Body of pancreas (tissue), 4 donors: Measurements from ENCODE around the gene WDR55. TPM values are rescaled to one million over a fixed set of nuclear protein-coding genes. Genes with fewer than 3 reads are reported as not detected.
"Not testable (repeated sequence)": the region's sequence is repeated elsewhere in the genome, so short reads cannot be mapped to it uniquely, and the experiment has no call there.

Experiments used
- ATAC-seq: fragments of 150-250 bp; one replicate; pipeline ENCODE4 v1.9.1; 2016
- DNase-seq, 4 donors: peaks; one replicate each; pipeline ENCODE4 v3.0.0-alpha.2; 2019
- H3K27ac ChIP-seq, 4 donors: fragments of 200-600 bp; sonication (generic); 1 replicate in 3 of 4; 2 replicates in 1 of 4; pipeline versions ENCODE4 v1.5.1 to v1.6.1; 2016 to 2019; ENCODE audit warnings: mild to moderate bottlenecking in 1 of 4, mixed read lengths in 1 of 4, moderate library complexity in 1 of 4
- H3K27me3 ChIP-seq, 2 donors: fragments of 200-600 bp; sonication (generic); one replicate each; pipeline ENCODE4 v1.6.0; 2016; ENCODE audit warnings: mild to moderate bottlenecking in 1 of 2
- H3K36me3 ChIP-seq, 2 donors: fragments of 200-600 bp; sonication (generic); replicated peaks in 1 of 2; 2 replicates each; pipeline ENCODE4 v1.5.1; 2016; ENCODE audit warnings: low read depth in 2 of 2; ENCODE audit not compliant: insufficient read depth in 1 of 2
- H3K4me1 ChIP-seq: fragments of 200-600 bp; sonication (generic); one replicate; pipeline ENCODE4 v1.6.0; 2016
- H3K4me3 ChIP-seq, 2 donors: fragments of 200-600 bp; sonication (generic); 1 replicate in 1 of 2; 2 replicates in 1 of 2; pipeline ENCODE4 v1.5.1; 2016 to 2019
- H3K9me3 ChIP-seq, 3 donors: fragments of 200-600 bp; sonication (generic); 1 replicate in 2 of 3; 2 replicates in 1 of 3; pipeline ENCODE4 v1.5.1; 2016
- CTCF ChIP-seq, 7 experiments: fragments of 450-650 bp in 4 of 7; fragments of 200-600 bp in 3 of 7; sonication (generic) in 3 of 7; IDR thresholded peaks; one replicate each; pipeline ENCODE4 v1.5.1; 2016 to 2019; ENCODE audit warnings: antibody characterized with exemption in 7 of 7
- POLR2A ChIP-seq, 3 donors: fragments of 450-650 bp; IDR thresholded peaks; one replicate each; pipeline ENCODE4 v1.6.1; 2016; ENCODE audit warnings: antibody characterized with exemption in 3 of 3, mild to moderate bottlenecking in 2 of 3
- WGBS, 2 donors: methylation state at CpG; one replicate each; pipeline ENCODE4 v1.1.5; 2017; 5-methylcytosine and 5-hydroxymethylcytosine counted together
- intact Hi-C: fragments of 100-400 bp; cut with DNase I; formaldehyde crosslinking; loops from one replicate; pipeline ENCODE4 v1.15.1; 2023
- total RNA-seq, 2 donors: library from RNA; depleted of rRNA; stranded (reverse); fragments of >200 nt; gene quantifications; one replicate each; pipeline ENCODE4 v1.1.0, GENCODE V29; 2016

Gene WDR55
- total RNA-seq, 2 donors from 2014 or later: 14.5 to 16.1 TPM

GRCh38 chr5:140641716-140642115, 23.0 kb upstream of the WDR55 start:
- intact Hi-C loops: loop anchor here (10.0 kb wide), 1 partner anchor 77 kb away; the partner anchor contains the start of genes APBB3 and SLC35A4
- ATAC-seq: no peak
- H3K4me3 ChIP-seq: no peak overlapping the region
- no peak overlapping the region for H3K27ac ChIP-seq
- H3K36me3 ChIP-seq: peaks cover 0 to 7% of the 10 kb centered on the region in 2 donors
- no peaks in the 10 kb centered on the region for H3K27me3 ChIP-seq
- WGBS, 2 donors: 79 to 81% methylated on average over 8 of the region's 8 CpGs
- H3K9me3 ChIP-seq: no peaks in the 10 kb centered on the region
- H3K4me1 ChIP-seq: peaks cover 37% of the 10 kb centered on the region
- DNase-seq: no peak
- TF ChIP-seq CTCF (IDR thresholded peaks at IDR 0.05) (no peak), POLR2A (IDR thresholded peaks at IDR 0.05) (no peak)

GRCh38 chr5:140642718-140643117, 22.0 kb upstream of the WDR55 start:
- H3K4me1 ChIP-seq: peaks cover 38% of the 10 kb centered on the region
- peaks cover 0 to 7% of the 10 kb centered on the region in 2 donors for H3K36me3 ChIP-seq
- DNase-seq: no peak
- no peaks in the 10 kb centered on the region for H3K9me3 ChIP-seq
- intact Hi-C loops: loop anchor here (10.0 kb wide), 1 partner anchor 78 kb away; the partner anchor contains the start of genes APBB3 and SLC35A4
- H3K27ac ChIP-seq: no peak overlapping the region
- no peaks in the 10 kb centered on the region for H3K27me3 ChIP-seq
- ATAC-seq: no peak
- H3K4me3 ChIP-seq: no peak overlapping the region
- WGBS, 2 donors: 59 to 67% methylated on average over 3 of the region's 3 CpGs
- TF ChIP-seq POLR2A (IDR thresholded peaks at IDR 0.05) (no peak), CTCF (IDR thresholded peaks at IDR 0.05) (no peak)

- no peak for TF ChIP-seq POLR2A (IDR thresholded peaks at IDR 0.05)
- no peak for TF ChIP-seq CTCF (IDR thresholded peaks at IDR 0.05)
- Histone ChIP-seq H3K27ac (peak overlapping the region; percentile 47 to 85 (median 70)), H3K4me3 (peak overlapping the region; percentile 43 to 44), H3K4me1 (peaks cover 19% of the 10 kb centered on the region), H3K9me3 (no peaks in the 10 kb centered on the region), H3K36me3 (peaks cover 6 to 18% of the 10 kb centered on the region in 2 donors), H3K27me3 (no peaks in the 10 kb centered on the region)
- ATAC-seq: peak; percentile 8
- no peak for DNase-seq
- WGBS, 2 donors: 0 to 1% methylated on average over 16 to 27 of the region's 27 CpGs
- intact Hi-C loops: loop anchor here (10.0 kb wide), 1 partner anchor 82 kb away; the partner anchor contains the start of genes APBB3 and SLC35A4
Measured at GRCh38 chr5:140647042-140647419, 17.7 kb upstream of the WDR55 start.

- Histone ChIP-seq H3K4me3 (no peak overlapping the region), H3K27ac (no peak overlapping the region), H3K4me1 (peaks cover 8% of the 10 kb centered on the region), H3K9me3 (no peaks in the 10 kb centered on the region), H3K27me3 (no peaks in the 10 kb centered on the region), H3K36me3 (peaks cover 7 to 65% of the 10 kb centered on the region in 2 donors)
- DNase-seq (no peak), ATAC-seq (no peak)
- intact Hi-C loops: no loop called here
- 91 to 96% methylated on average over 17 of the region's 17 CpGs for WGBS, 2 donors
- TF ChIP-seq POLR2A (IDR thresholded peaks at IDR 0.05): no peak
Measured at GRCh38 chr5:140658870-140659269, 5.8 kb upstream of the WDR55 start.

GRCh38 chr5:140660371-140660770, 4.3 kb upstream of the WDR55 start:
- DNase-seq: not testable (repeated sequence)

GRCh38 chr5:140664030-140664358, 710 bp upstream of the WDR55 start:
- DNase-seq (no peak), ATAC-seq (no peak)
- Histone ChIP-seq H3K36me3 (peaks cover 7 to 25% of the 10 kb centered on the region in 2 donors), H3K4me1 (peaks cover 31% of the 10 kb centered on the region), H3K9me3 (no peaks in the 10 kb centered on the region), H3K27me3 (no peaks in the 10 kb centered on the region), H3K4me3 (peak overlapping the region; percentile 40 to 79), H3K27ac (peak overlapping the region; percentile 82 to 99 (median 94))
- TF ChIP-seq CTCF (IDR thresholded peaks at IDR 0.05) (no peak), POLR2A (IDR thresholded peaks at IDR 0.05) (no peak)
- WGBS, 2 donors: 10 to 11% methylated on average over 18 of the region's 18 CpGs
- intact Hi-C loops: no loop called here

More at GRCh38 chr5:140660371-140660770, 4.3 kb upstream of the WDR55 start:
- H3K27me3 ChIP-seq, intact Hi-C loops, H3K9me3 ChIP-seq, H3K27ac ChIP-seq, H3K4me3 ChIP-seq, ATAC-seq: not testable (repeated sequence)
- peaks cover 13% of the 10 kb centered on the region for H3K4me1 ChIP-seq
- peaks cover 7 to 56% of the 10 kb centered on the region in 2 donors for H3K36me3 ChIP-seq
- 85 to 91% methylated on average over 6 of the region's 6 CpGs for WGBS, 2 donors

GRCh38 chr5:140671035-140671434, 6.3 kb downstream of the WDR55 start:
- intact Hi-C loops: not testable (repeated sequence)
- 85 to 100% methylated on average over 2 of the region's 4 CpGs for WGBS, 2 donors

More at GRCh38 chr5:140671035-140671434, 6.3 kb downstream of the WDR55 start:
- H3K4me1 ChIP-seq: peaks cover 11% of the 10 kb centered on the region
- H3K27ac ChIP-seq, H3K27me3 ChIP-seq, DNase-seq, H3K9me3 ChIP-seq, H3K4me3 ChIP-seq, ATAC-seq: not testable (repeated sequence)
- peaks cover 0 to 25% of the 10 kb centered on the region in 2 donors for H3K36me3 ChIP-seq
